HG02870 (cell line): Measurements from ENCODE around the gene WASHC2A.
"Not testable (repeated sequence)": the region's sequence is repeated elsewhere in the genome, so short reads cannot be mapped to it uniquely, and the experiment has no call there.

Experiments used
- ATAC-seq: cut with Tn5 transposase; IDR thresholded peaks from one replicate; pipeline ENCODE4 v1.9.1; 2021; ENCODE audit warnings: mild to moderate bottlenecking, moderate library complexity; ENCODE audit not compliant: unreplicated experiment

The WASHC2A gene

GRCh38 chr10:50145575-50145974 lies 77.8 kb downstream of the WASHC2A start:
- ATAC-seq = not testable (repeated sequence)

GRCh38 chr10:50152792-50153272 lies 85.1 kb downstream of the WASHC2A start:
- no peak for ATAC-seq

GRCh38 chr10:50157868-50158267 lies 90.1 kb downstream of the WASHC2A start:
- not testable (repeated sequence) for ATAC-seq

DNA sequence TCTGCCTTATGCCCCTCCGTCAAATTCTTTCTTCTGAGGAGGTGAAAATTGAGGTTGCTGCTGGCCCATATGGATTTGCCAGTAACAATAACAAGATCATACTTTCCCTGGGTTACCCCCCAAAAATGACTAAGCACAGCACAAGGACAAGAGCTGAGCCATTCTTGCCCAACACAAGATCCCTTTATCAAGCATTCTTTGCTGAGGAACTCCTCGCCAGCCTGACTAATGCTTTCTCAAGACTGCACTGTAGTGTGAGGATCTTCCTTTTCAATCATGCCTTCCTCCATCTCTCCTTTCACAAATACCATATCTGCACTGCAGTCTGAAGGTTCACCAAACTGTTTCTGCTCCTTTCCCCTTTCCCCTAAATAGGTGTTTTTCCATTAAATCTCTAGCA lies 92.1 kb downstream of the WASHC2A start:
- not testable (repeated sequence) for ATAC-seq

DNA sequence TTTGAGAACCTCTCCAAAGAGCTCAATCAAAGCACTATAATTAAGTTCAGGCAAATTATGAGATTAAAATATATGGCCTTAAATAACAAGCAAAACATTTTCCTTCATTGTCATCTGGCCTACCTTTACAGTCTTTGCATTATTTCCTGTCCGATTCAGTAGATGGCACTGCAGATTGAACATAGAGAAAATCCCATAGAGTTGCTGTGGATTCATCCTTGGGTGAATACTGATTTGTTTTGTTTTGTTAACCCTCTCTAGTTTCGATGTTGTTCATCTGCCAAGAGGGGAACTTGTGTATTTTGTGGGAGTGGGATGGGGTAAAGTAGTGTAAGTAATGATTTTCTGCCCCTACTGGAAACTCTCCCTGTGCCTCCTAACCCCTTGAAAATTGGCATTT lies 97.3 kb downstream of the WASHC2A start:
- ATAC-seq = not testable (repeated sequence)

DNA sequence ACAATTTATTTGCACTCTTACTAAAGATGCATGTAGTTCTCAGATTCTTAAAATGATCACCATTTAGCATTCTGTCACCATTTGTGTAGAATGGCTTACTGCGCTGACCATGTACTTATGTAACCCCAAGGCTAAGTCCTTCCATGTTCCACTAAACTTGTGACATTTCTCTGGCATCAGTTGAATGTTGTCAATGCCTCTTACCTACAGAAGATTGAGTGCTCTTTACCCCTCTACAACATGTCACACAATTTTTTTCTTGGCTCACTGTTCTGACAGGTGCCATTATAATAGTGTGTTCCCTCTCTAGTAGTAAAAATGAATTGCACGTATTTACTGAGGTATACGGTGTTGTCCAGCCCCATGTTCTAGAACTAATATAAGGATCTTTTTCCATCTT lies 100.1 kb downstream of the WASHC2A start:
- not testable (repeated sequence) for ATAC-seq

DNA sequence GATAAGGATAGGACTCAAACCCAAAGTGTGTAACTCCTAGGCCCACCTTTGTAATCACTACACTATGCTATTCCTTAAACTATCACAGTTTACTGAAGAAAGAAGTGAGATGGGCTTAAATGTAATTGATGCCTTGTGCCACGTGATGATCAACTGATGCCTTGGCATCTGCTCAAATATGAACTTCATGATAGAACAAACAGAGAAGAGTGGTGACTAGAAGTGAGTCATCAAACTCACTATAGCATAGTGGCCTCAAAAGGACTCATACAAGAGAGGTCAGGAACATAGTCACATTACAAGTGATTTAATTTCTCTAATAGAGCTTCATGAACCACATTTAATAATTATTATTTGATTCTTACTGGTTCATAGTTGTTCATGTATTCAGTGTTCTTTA lies 101.8 kb downstream of the WASHC2A start:
- ATAC-seq = not testable (repeated sequence)

DNA sequence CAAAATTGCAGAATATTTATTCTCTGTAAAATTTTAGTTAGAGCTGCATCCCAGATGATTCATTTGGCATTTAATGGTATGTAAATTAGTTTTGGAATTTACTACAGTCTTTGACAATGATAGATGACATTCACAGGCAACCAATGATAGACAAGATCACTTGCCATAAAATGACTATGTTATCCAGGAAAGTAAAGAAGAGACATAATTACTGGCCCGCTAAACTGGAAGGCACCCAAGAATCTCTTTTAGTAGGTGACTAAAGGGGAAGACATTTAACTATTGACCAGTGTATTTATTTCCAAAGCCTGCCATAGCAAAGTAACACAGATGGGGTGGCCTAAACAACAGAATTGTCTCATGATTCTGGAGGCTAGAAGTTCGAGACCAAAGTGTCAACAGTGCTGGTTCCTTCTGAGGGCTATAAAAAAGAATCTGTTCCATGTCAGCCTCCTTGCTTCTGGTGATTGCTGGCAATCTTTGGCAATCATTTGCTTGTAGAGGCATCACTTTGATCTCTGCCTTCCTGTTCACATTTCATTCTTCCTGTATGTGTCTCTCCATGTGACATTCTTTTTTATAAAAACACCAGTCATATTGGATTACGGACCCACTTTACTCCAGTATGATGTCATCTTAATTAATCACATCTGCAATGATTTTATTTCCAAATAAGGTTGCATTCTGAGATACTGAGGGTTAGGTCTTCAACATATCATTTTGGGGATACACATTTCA lies 107.2 kb downstream of the WASHC2A start:
- ATAC-seq = not testable (repeated sequence)
